ENCODE results near the gene ZNF524. TPM values are rescaled to one million over a fixed set of nuclear protein-coding genes. Genes with fewer than 3 reads are reported as not detected.
A peak's percentile ranks its signal among the peaks of the same experiment; 100 is the strongest.

The ZNF524 gene
- total RNA-seq, 1 experiment from 2014 or later = 11.1 TPM

DNA sequence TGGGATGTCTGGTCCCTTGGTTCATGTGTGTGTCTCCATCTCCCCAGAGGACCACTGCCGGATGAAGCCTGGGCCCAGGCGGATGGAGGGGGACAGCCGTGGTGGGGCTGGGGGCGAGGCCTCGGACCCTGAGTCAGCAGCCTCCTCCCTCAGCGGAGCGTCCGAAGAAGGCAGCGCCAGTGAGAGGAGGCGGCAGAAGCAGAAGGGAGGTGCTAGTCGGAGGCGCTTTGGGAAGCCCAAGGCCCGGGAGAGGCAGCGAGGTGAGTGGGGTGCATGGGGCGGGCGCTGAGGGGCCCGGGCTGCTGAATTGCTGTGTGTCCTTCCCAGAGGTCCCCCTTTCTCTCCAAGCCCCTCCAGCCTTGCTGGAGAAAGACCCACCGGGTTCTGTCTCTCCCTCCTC is 51.1 kb downstream of the ZNF524 start:
- peaks cover 75% of the 10 kb centered on the region for H3K36me3 Mint-ChIP-seq (ENCODE audit: insufficient read depth, unreplicated experiment)
- no TSS peak for BruUV-seq (replicated peaks)
- H3K4me3 ChIP-seq (ENCODE audit: low read depth, low read length) = no peak overlapping the region
- peaks cover 5% of the 10 kb centered on the region for H3K4me1 Mint-ChIP-seq (ENCODE audit: low read depth, unreplicated experiment)
- no peaks in the 10 kb centered on the region for H3K27me3 Mint-ChIP-seq (ENCODE audit: insufficient read depth, unreplicated experiment)
- ChIA-PET CTCF (no interaction called here), POLR2A (no interaction called here)
- no peaks in the 10 kb centered on the region for H3K27me3 ChIP-seq (replicated peaks; ENCODE audit: control insufficient read depth, insufficient read depth, low read length)
- intact Hi-C loops (cut with micrococcal nuclease; ENCODE audit: unreplicated experiment) = loop anchor here (10.0 kb wide), 1 partner anchor 494 kb away; the partner anchor contains the start of gene ZNF444
- H3K4me3 Mint-ChIP-seq (ENCODE audit: unreplicated experiment) = no peak overlapping the region
- no peaks in the 10 kb centered on the region for H3K9me3 ChIP-seq
- no peaks in the 10 kb centered on the region for H3K36me3 ChIP-seq (ENCODE audit: control insufficient read depth, insufficient read depth, low read length)
- 0 out of 2 replicates have a peak, but pooled peaks cover 3% of the 10 kb centered on the region for H3K4me1 ChIP-seq
- peak overlapping the region; percentile 36 for H3K27ac Mint-ChIP-seq (ENCODE audit: unreplicated experiment)
- no peaks in the 10 kb centered on the region for H3K9me3 Mint-ChIP-seq (ENCODE audit: unreplicated experiment)
- no peak for DNase-seq
- TF ChIP-seq, protein P1, sequence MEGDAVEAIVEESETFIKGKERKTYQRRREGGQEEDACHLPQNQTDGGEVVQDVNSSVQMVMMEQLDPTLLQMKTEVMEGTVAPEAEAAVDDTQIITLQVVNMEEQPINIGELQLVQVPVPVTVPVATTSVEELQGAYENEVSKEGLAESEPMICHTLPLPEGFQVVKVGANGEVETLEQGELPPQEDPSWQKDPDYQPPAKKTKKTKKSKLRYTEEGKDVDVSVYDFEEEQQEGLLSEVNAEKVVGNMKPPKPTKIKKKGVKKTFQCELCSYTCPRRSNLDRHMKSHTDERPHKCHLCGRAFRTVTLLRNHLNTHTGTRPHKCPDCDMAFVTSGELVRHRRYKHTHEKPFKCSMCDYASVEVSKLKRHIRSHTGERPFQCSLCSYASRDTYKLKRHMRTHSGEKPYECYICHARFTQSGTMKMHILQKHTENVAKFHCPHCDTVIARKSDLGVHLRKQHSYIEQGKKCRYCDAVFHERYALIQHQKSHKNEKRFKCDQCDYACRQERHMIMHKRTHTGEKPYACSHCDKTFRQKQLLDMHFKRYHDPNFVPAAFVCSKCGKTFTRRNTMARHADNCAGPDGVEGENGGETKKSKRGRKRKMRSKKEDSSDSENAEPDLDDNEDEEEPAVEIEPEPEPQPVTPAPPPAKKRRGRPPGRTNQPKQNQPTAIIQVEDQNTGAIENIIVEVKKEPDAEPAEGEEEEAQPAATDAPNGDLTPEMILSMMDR (IDR thresholded peaks at IDR 0.05; ENCODE audit: insufficient read depth in 1 of 2, low read depth in 1 of 2, low read length in 1 of 2, severe bottlenecking in 1 of 2, unreplicated experiment in 1 of 2) = no peak

DNA sequence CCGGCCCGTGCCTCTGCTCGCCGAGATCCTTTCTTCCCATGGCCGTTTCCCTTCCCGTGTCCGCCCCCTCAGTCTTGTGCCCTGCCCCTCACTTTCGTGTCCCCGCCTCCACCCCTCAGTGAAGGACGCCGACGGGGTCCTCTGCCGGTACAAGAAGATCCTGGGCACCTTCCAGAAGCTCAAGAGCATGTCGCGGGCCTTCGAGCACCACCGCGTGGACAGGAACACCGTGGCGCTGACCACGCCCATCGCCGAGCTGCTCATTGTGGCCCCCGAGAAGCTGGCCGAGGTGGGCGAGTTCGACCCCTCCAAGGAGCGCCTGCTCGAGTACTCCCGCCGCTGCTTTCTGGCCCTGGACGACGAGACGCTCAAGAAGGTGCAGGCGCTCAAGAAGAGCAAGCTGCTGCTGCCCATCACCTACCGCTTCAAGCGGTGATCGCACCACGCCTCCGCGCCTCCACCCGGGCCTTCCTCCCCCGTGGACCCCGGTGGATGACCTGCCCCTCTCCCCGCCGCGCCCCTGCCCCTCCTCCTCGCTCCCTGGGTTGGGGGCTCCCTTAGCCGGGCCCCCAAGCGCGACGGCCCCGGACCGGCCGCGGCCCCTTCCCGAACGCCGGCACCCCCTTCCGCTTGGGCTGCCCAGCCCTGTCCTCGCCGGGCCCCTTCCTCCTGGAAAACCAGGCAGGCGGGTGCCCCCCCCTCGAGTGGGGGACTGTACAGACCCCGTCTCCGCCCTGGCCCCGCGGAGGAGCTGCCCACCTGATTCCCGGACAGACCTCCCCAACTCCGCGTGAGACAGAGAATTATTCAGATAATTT is 52.4 kb downstream of the ZNF524 start:
- H3K36me3 Mint-ChIP-seq (ENCODE audit: insufficient read depth, unreplicated experiment) = peaks cover 63% of the 10 kb centered on the region
- ChIA-PET CTCF (interaction anchor here (0.6 to 1.0 kb wide), 5 partner anchors 15 to 224 kb away, joined by 3 to 9 read pairs (median 5); no protein-coding TSS in a partner anchor), POLR2A (no interaction called here)
- H3K4me1 ChIP-seq = peaks cover 9% of the 10 kb centered on the region; the same call in 1 of the 2 replicates
- intact Hi-C loops (cut with micrococcal nuclease; ENCODE audit: unreplicated experiment) = loop anchor here (10.0 kb wide), 1 partner anchor 492 kb away; the partner anchor contains the start of gene ZNF444
- no peaks in the 10 kb centered on the region for H3K27me3 Mint-ChIP-seq (ENCODE audit: insufficient read depth, unreplicated experiment)
- TF ChIP-seq, protein P1 (IDR thresholded peaks at IDR 0.05; ENCODE audit: insufficient read depth in 1 of 2, low read depth in 1 of 2, low read length in 1 of 2, severe bottlenecking in 1 of 2, unreplicated experiment in 1 of 2) = no peak
- peaks cover 8% of the 10 kb centered on the region for H3K4me1 Mint-ChIP-seq (ENCODE audit: low read depth, unreplicated experiment)
- no peaks in the 10 kb centered on the region for H3K27me3 ChIP-seq (replicated peaks; ENCODE audit: control insufficient read depth, insufficient read depth, low read length)
- no peaks in the 10 kb centered on the region for H3K36me3 ChIP-seq (ENCODE audit: control insufficient read depth, insufficient read depth, low read length)
- peak overlapping the region; percentile 98 for H3K27ac Mint-ChIP-seq (ENCODE audit: unreplicated experiment)
- DNase-seq = no peak
- no peaks in the 10 kb centered on the region for H3K9me3 ChIP-seq
- BruUV-seq (replicated peaks) = no TSS peak
- no peak overlapping the region for H3K4me3 ChIP-seq (ENCODE audit: low read depth, low read length)
- H3K9me3 Mint-ChIP-seq (ENCODE audit: unreplicated experiment) = no peaks in the 10 kb centered on the region
- peak overlapping the region; percentile 98 for H3K4me3 Mint-ChIP-seq (ENCODE audit: unreplicated experiment)

Other genes with a start within 250 kb of the ZNF524 start
- gene COX6B2, start 245.6 kb upstream of the ZNF524 start, total RNA-seq (2022) = 0.27 and 0.35 TPM in 2 replicates
- not detected in 2 replicates for gene GARIN5B, start 237.0 kb upstream of the ZNF524 start, total RNA-seq (2022)
- 0.70 and 1.1 TPM in 2 replicates for gene IL11, start 229.8 kb upstream of the ZNF524 start, total RNA-seq (2022)
- not detected in 2 replicates for gene TMEM190, start 223.5 kb upstream of the ZNF524 start, total RNA-seq (2022)
- 18.1 and 22.7 TPM in 2 replicates for gene TMEM238, start 216.0 kb upstream of the ZNF524 start, total RNA-seq (2022)
- 2,048 and 2,146 TPM in 2 replicates for gene RPL28, start 214.4 kb upstream of the ZNF524 start, total RNA-seq (2022)
- 279 and 293 TPM in 2 replicates for gene UBE2S, start 192.5 kb upstream of the ZNF524 start, total RNA-seq (2022)
- not detected in 2 replicates for gene SHISA7, start 157.0 kb upstream of the ZNF524 start, total RNA-seq (2022)
- 40.6 and 49.6 TPM in 2 replicates for gene ISOC2, start 138.6 kb upstream of the ZNF524 start, total RNA-seq (2022)
- gene C19orf85, start 135.5 kb upstream of the ZNF524 start, total RNA-seq (2022) = not detected in 2 replicates
- 12.3 and 13.9 TPM in 2 replicates for gene ZNF628, start 123.7 kb upstream of the ZNF524 start, total RNA-seq (2022)
- 40.9 and 45.2 TPM in 2 replicates for gene NAT14, start 115.1 kb upstream of the ZNF524 start, total RNA-seq (2022)
- gene SSC5D, start 111.9 kb upstream of the ZNF524 start, total RNA-seq (2022) = 0.58 and 0.86 TPM in 2 replicates
- gene SBK2, start 63.2 kb upstream of the ZNF524 start, total RNA-seq (2022) = not detected in 2 replicates
- gene SBK3, start 54.7 kb upstream of the ZNF524 start, total RNA-seq (2022) = 2.3 and 2.4 TPM in 2 replicates
- gene ZNF579, start 19.4 kb upstream of the ZNF524 start, total RNA-seq (2022) = 26.5 and 30.4 TPM in 2 replicates
- gene FIZ1, start 771 bp upstream of the ZNF524 start, total RNA-seq (2022) = 27.2 and 27.7 TPM in 2 replicates
- 13.2 and 14.5 TPM in 2 replicates for gene ZNF865, start 5.4 kb downstream of the ZNF524 start, total RNA-seq (2022)
- 8.5 and 10.2 TPM in 2 replicates for gene ZNF784, start 24.3 kb downstream of the ZNF524 start, total RNA-seq (2022)
- gene ZNF580, start 40.7 kb downstream of the ZNF524 start, total RNA-seq (2022) = 38.5 and 41.4 TPM in 2 replicates
- 46.2 and 47.4 TPM in 2 replicates for gene ZNF581, start 43.4 kb downstream of the ZNF524 start, total RNA-seq (2022)
- gene CCDC106, start 47.9 kb downstream of the ZNF524 start, total RNA-seq (2022) = 17.4 and 17.6 TPM in 2 replicates
- gene U2AF2, start 54.7 kb downstream of the ZNF524 start, total RNA-seq (2022) = 289 TPM in 2 replicates
- gene EPN1, start 74.9 kb downstream of the ZNF524 start, total RNA-seq (2022) = 197 and 201 TPM in 2 replicates
- gene NLRP9, start 138.1 kb downstream of the ZNF524 start, total RNA-seq (2022) = not detected in 2 replicates
- not detected in 2 replicates for gene RFPL4A, start 158.8 kb downstream of the ZNF524 start, total RNA-seq (2022)
- gene RFPL4AL1, start 168.8 kb downstream of the ZNF524 start, total RNA-seq (2022) = not detected in 2 replicates
- gene NLRP11, start 231.7 kb downstream of the ZNF524 start, total RNA-seq (2022) = 0.26 and 0.43 TPM in 2 replicates
- not detected in 2 replicates for gene NLRP4, start 236.3 kb downstream of the ZNF524 start, total RNA-seq (2022)

All from Caco-2 (cell line).